Activated B cell treated with CpG ODN at 0.5 μM for 24 hours (primary cell): ENCODE results near the gene RAD18. TPM values are rescaled to one million over a fixed set of nuclear protein-coding genes. Genes with fewer than 3 reads are reported as not detected.

Source experiments
- ATAC-seq: fragments of 200-7000 bp; cut with Tn5 transposase; one replicate; pipeline ENCODE4 v1.10.0; 2021; ENCODE audit warnings: low read depth, mild to moderate bottlenecking, moderate library complexity
- CTCF ChIA-PET: fragments of 350-600 bp; sonication (Branson Sonifier 250); formaldehyde crosslinking; loops from one replicate; lab custom pipeline; 2021; ENCODE audit warnings: antibody characterized with exemption; lab: Charles Lee
- POLR2A ChIA-PET: fragments of 350-600 bp; sonication (Branson Sonifier 250); formaldehyde crosslinking; loops from one replicate; lab custom pipeline; 2021; ENCODE audit warnings: antibody characterized with exemption; lab: Charles Lee
- DNase-seq: peaks from one replicate; pipeline ENCODE4 v3.0.0; 2022
- H3K27ac Mint-ChIP-seq: one replicate; pipeline ENCODE4 v1.8.0; 2020; ENCODE audit warnings: mixed read lengths
- H3K27me3 Mint-ChIP-seq: one replicate; pipeline ENCODE4 v1.8.0; 2021; ENCODE audit warnings: mixed read lengths
- H3K36me3 Mint-ChIP-seq: one replicate; pipeline ENCODE4 v1.8.0; 2021; ENCODE audit warnings: low read depth, mixed read lengths
- H3K4me1 Mint-ChIP-seq: one replicate; pipeline ENCODE4 v1.8.0; 2021; ENCODE audit warnings: mixed read lengths
- H3K4me3 Mint-ChIP-seq: one replicate; pipeline ENCODE4 v1.8.0; 2020; ENCODE audit warnings: mild to moderate bottlenecking, mixed read lengths
- H3K9me3 Mint-ChIP-seq: one replicate; pipeline ENCODE4 v1.8.0; 2020; ENCODE audit warnings: mixed read lengths
- intact Hi-C: fragments of 100-400 bp; cut with micrococcal nuclease; formaldehyde crosslinking; loops from one replicate; pipeline ENCODE4 v1.15.1; 2024
- total RNA-seq: library from RNA; stranded (reverse); gene quantifications from 2 replicates; pipeline ENCODE4 v1.2.3, GENCODE V29; 2022
- TF ChIP-seq, protein P1 (sequence below): fragments of 200-600 bp; IDR thresholded peaks from one replicate; pipeline ENCODE4 v1.8.0; 2022; ENCODE audit warnings: antibody characterized with exemption, mild to moderate bottlenecking

The RAD18 gene
- total RNA-seq, 1 donor from 2014 or later = 21.6 TPM

DNA sequence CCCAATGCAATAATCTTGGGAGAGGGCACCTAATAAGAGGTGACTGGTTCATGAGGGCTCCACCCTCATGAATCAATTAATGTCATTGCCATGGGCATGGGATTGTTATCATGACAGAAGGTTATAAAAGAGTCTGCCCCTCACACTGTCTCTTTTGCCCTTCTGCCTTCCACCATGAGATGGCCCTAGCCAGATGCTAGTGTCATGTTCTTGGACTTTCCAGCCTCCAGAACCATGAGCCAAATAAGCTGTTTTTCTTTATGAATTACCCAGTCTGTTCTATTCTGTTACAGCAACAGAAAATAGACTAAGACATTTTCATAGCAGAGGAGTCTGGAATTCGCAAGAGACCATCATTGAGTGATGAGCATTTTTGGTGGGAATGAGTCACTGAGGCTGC, 16.0 kb upstream of the RAD18 start:
- intact Hi-C loops = no loop called here
- H3K4me3 Mint-ChIP-seq = no peak overlapping the region
- CTCF ChIA-PET = interaction anchor here (1.8 kb wide), 1 partner anchor 323 kb away, joined by 5 read pairs; no protein-coding TSS in a partner anchor
- TF ChIP-seq, protein P1, sequence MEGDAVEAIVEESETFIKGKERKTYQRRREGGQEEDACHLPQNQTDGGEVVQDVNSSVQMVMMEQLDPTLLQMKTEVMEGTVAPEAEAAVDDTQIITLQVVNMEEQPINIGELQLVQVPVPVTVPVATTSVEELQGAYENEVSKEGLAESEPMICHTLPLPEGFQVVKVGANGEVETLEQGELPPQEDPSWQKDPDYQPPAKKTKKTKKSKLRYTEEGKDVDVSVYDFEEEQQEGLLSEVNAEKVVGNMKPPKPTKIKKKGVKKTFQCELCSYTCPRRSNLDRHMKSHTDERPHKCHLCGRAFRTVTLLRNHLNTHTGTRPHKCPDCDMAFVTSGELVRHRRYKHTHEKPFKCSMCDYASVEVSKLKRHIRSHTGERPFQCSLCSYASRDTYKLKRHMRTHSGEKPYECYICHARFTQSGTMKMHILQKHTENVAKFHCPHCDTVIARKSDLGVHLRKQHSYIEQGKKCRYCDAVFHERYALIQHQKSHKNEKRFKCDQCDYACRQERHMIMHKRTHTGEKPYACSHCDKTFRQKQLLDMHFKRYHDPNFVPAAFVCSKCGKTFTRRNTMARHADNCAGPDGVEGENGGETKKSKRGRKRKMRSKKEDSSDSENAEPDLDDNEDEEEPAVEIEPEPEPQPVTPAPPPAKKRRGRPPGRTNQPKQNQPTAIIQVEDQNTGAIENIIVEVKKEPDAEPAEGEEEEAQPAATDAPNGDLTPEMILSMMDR = no peak
- H3K9me3 Mint-ChIP-seq = peaks cover 4% of the 10 kb centered on the region
- H3K27me3 Mint-ChIP-seq = peaks cover 28% of the 10 kb centered on the region
- ATAC-seq (no peak), DNase-seq (no peak)
- H3K4me1 Mint-ChIP-seq = no peaks in the 10 kb centered on the region
- no peaks in the 10 kb centered on the region for H3K36me3 Mint-ChIP-seq
- H3K27ac Mint-ChIP-seq = no peak overlapping the region
- POLR2A ChIA-PET = no interaction called here

DNA sequence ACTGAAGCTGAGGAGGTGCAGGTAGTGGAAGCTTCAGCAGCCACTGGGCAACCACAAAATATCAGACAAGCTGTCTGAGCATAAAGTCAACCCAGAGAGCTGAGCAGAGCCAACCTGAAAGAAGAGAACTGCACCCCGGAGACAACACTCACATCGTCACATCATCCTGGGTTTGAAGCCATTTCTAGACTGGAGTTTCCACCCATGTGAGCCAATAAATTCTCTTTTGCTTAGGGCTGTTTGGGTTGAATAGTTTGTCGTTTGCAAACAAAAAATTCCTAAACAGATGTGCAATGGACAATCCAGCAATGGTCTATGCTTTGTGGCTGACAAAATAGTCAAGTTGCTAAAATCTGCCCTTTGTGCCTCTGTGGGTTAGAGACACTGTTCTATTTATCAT, 15.3 kb upstream of the RAD18 start:
- H3K27ac Mint-ChIP-seq = no peak overlapping the region
- peaks cover 28% of the 10 kb centered on the region for H3K27me3 Mint-ChIP-seq
- intact Hi-C loops = no loop called here
- ChIA-PET CTCF (interaction anchor here (1.8 kb wide), 1 partner anchor 324 kb away, joined by 5 read pairs; no protein-coding TSS in a partner anchor), POLR2A (no interaction called here)
- no peaks in the 10 kb centered on the region for H3K4me1 Mint-ChIP-seq
- DNase-seq (no peak), ATAC-seq (no peak)
- no peak overlapping the region for H3K4me3 Mint-ChIP-seq
- peaks cover 4% of the 10 kb centered on the region for H3K9me3 Mint-ChIP-seq
- no peaks in the 10 kb centered on the region for H3K36me3 Mint-ChIP-seq
- TF ChIP-seq, protein P1 = no peak

DNA sequence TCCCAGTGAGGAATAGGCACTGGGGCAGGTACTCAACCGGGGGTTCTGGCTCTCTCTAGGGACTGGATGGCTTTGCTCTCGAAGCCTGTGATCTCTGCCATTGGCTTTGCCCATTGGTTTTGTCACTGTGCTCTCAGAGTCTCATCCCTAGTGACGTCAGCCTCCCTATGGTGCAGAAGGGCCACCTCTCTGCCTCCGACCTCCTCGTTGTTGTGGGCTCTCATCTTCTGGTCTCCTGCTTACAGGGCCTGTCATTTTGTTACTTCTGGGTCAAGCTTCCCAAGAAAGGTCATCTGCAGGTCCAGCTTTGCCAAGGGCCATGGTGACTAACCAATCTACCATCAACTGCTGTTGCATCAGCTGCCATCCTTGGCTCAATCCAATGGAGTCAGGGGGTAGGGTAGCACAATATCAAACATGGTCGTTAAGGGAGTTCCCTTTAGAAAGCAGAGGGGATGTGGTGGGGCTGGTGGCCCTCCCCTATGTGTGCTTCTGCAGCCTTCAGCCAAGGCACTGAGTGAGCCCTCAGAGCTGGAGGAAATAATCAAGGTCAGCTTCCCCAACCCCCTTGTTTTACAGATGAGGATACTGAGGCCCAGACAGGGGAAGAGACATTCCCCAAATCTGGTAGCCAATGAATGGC, 13.4 kb upstream of the RAD18 start:
- Mint-ChIP-seq H3K36me3 (no peaks in the 10 kb centered on the region), H3K4me1 (no peaks in the 10 kb centered on the region), H3K4me3 (no peak overlapping the region), H3K27me3 (peaks cover 28% of the 10 kb centered on the region), H3K9me3 (peaks cover 4% of the 10 kb centered on the region), H3K27ac (no peak overlapping the region)
- intact Hi-C loops = no loop called here
- DNase-seq (no peak), ATAC-seq (no peak)
- ChIA-PET POLR2A (no interaction called here), CTCF (interaction anchor here (9.5 kb wide), 1 partner anchor 326 kb away, joined by 93 read pairs; no protein-coding TSS in a partner anchor)
- TF ChIP-seq, protein P1 = no peak

DNA sequence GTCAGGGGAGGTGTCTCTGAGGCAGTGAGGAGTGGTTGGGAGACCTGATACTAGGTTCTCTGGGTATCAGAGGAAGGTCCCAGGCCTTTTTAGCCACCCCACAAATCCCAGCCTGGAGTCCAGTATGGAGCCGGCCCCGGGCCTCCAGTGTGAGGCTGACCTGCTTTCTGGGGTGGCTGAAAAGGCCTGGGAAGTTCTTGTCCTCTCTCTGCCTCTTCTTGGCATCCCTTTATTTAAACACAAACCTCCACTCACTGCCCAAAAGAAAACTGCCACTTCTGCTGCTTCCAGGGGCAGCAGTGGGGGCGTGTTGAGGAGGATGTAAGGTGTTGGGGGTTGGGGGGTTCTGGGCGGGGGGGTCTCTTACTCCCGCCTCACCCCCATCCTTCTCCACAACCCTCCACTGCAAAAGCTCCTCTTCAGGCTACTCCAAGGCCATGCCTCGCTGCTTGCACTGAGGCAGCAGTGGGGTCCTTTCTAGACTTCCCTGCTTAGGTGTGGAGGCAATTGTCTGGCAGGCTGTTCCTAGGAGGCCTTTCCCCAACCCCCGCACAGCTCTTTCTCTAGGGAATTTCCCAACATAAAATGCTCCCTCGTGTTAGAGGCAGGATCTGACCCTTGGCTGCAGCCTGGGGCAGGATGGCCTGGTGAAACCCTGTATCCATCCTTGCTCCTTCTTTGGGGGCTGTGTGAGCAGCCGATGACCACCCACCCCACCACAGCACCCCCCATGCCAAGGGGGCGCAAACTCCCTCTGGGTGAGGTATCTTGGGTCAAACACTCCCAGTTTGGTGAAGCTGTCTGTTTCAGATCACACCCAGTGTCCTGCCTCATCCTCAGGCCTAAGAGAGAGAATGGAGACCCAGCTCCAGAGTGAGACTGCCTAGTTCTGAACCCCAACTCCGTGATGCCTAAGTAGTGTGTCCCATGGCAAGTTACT, 12.1 kb upstream of the RAD18 start:
- Mint-ChIP-seq H3K36me3 (no peaks in the 10 kb centered on the region), H3K4me1 (peaks cover 4% of the 10 kb centered on the region), H3K27me3 (peaks cover 26% of the 10 kb centered on the region), H3K4me3 (no peak overlapping the region), H3K9me3 (peaks cover 4% of the 10 kb centered on the region), H3K27ac (no peak overlapping the region)
- ChIA-PET POLR2A (no interaction called here), CTCF (interaction anchor here (9.5 kb wide), 1 partner anchor 327 kb away, joined by 93 read pairs; no protein-coding TSS in a partner anchor)
- DNase-seq = no peak
- TF ChIP-seq, protein P1 = no peak
- ATAC-seq = no peak
- intact Hi-C loops = no loop called here

DNA sequence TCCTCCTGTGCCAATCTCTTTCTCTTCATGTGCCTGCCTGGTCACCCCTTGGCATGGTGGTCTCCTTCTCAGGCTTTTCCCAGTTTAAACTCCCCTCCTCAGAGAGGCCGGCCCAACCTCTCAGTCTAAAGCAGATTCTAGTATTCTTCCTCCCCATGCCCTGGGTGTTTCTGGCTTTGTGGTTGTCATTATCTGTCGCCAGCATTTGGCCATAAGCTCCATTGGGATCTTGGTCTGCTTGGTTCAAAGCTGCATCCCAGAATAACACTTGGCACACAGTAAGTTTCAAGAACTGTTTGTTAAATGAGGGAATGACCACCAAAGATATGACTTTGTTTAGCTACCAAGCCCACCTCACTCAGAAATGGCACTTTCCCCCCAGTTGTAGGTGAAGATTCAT, 11.2 kb upstream of the RAD18 start:
- ChIA-PET POLR2A (no interaction called here), CTCF (interaction anchor here (9.5 kb wide), 1 partner anchor 328 kb away, joined by 93 read pairs; no protein-coding TSS in a partner anchor)
- Mint-ChIP-seq H3K4me1 (peaks cover 4% of the 10 kb centered on the region), H3K9me3 (peaks cover 3% of the 10 kb centered on the region), H3K4me3 (no peak overlapping the region), H3K36me3 (no peaks in the 10 kb centered on the region), H3K27me3 (peaks cover 20% of the 10 kb centered on the region), H3K27ac (no peak overlapping the region)
- TF ChIP-seq, protein P1 = no peak
- ATAC-seq (no peak), DNase-seq (no peak)
- intact Hi-C loops = no loop called here
